Mucosa of descending colon (tissue), 3 donors: ENCODE data around the gene CTSO. TPM values are rescaled to one million over a fixed set of nuclear protein-coding genes. Genes with fewer than 3 reads are reported as not detected.

Experiments
- ATAC-seq: fragments of 200-7000 bp; cut with Tn5 transposase; one replicate; pipeline ENCODE4 v1.9.1; 2020; ENCODE audit warnings: mild to moderate bottlenecking, moderate library complexity
- DNase-seq, 3 donors: peaks; one replicate each; pipeline ENCODE4 v3.0.0-alpha.2; 2020
- H3K36me3 ChIP-seq: fragments of 200-600 bp; one replicate; pipeline ENCODE4 v1.8.0; 2021; ENCODE audit warnings: low read depth, mild to moderate bottlenecking
- H3K4me1 ChIP-seq: fragments of 200-600 bp; one replicate; pipeline ENCODE4 v1.8.0; 2021; ENCODE audit warnings: low read depth, mild to moderate bottlenecking
- H3K4me3 ChIP-seq: fragments of 200-600 bp; one replicate; pipeline ENCODE4 v1.8.0; 2021; ENCODE audit warnings: mild to moderate bottlenecking
- H3K9me3 ChIP-seq: fragments of 200-600 bp; one replicate; pipeline ENCODE4 v1.8.0; 2021; ENCODE audit warnings: mild to moderate bottlenecking
- CTCF ChIP-seq: fragments of 200-600 bp; IDR thresholded peaks from one replicate; pipeline ENCODE4 v1.8.0; 2022; ENCODE audit warnings: antibody characterized with exemption, mild to moderate bottlenecking
- intact Hi-C, 2 donors: fragments of 100-400 bp; cut with DNase I in 1 of 2; cut with micrococcal nuclease in 1 of 2; formaldehyde crosslinking; loops; one replicate each; pipeline versions ENCODE4 v1.11.0 to v1.11.1; 2022; cut with DNase I, micrococcal nuclease
- total RNA-seq, 3 donors: library from RNA; stranded (reverse); fragmentation: NEBNext Ultra II Directional in 2 of 3; extraction: Animal tissue kit (Norgen Biotek cat#: 25700) in 2 of 3; gene quantifications; one replicate each; pipeline versions ENCODE4 v1.2.1 to v1.2.4, GENCODE V29; 2021 to 2023
- donor health status: DM: no; HTN: no; CAD: no; lungs with moderate emphysema.
- donor health status: DM: no; HTN: no; CAD: no.
- donor health status: DM: no; HTN: yes; CAD: no.

CTSO gene
- total RNA-seq, 3 donors from 2014 or later, result 16.3 to 19.0 (median 18.7) TPM

- intact Hi-C loops, result no loop called here
- Histone ChIP-seq H3K4me3 (no peak overlapping the region), H3K4me1 (no peaks in the 10 kb centered on the region), H3K36me3 (no peaks in the 10 kb centered on the region), H3K9me3 (no peaks in the 10 kb centered on the region)
- ATAC-seq (no peak), DNase-seq (no peak)
- no peak for TF ChIP-seq CTCF
These were observed 23.3 kb downstream of the CTSO start for GRCh38 chr4:155930330-155930729.

GRCh38 chr4:155929833-155930232 lies 23.8 kb downstream of the CTSO start:
- H3K36me3 ChIP-seq, result no peaks in the 10 kb centered on the region
- no peaks in the 10 kb centered on the region for H3K4me1 ChIP-seq
- ATAC-seq, result no peak
- no peak for TF ChIP-seq CTCF
- no peak overlapping the region for H3K4me3 ChIP-seq
- DNase-seq, result no peak
- intact Hi-C loops, result no loop called here
- H3K9me3 ChIP-seq, result no peaks in the 10 kb centered on the region

GRCh38 chr4:155924637-155925036 lies 29.0 kb downstream of the CTSO start:
- no peak for DNase-seq
- Histone ChIP-seq H3K9me3 (no peaks in the 10 kb centered on the region), H3K4me3 (no peak overlapping the region), H3K36me3 (no peaks in the 10 kb centered on the region), H3K4me1 (no peaks in the 10 kb centered on the region)
- no peak for ATAC-seq
- no peak for TF ChIP-seq CTCF
- intact Hi-C loops, result no loop called here

- intact Hi-C loops, result no loop called here
- ATAC-seq, result no peak
These were observed 32.1 kb downstream of the CTSO start for GRCh38 chr4:155921597-155921996.

GRCh38 chr4:155914782-155915181 lies 38.9 kb downstream of the CTSO start:
- H3K4me3 ChIP-seq, result no peak overlapping the region
- ATAC-seq (no peak), DNase-seq (no peak)
- intact Hi-C loops, result no loop called here
- no peaks in the 10 kb centered on the region for H3K36me3 ChIP-seq
- no peaks in the 10 kb centered on the region for H3K4me1 ChIP-seq
- no peak for TF ChIP-seq CTCF
- no peaks in the 10 kb centered on the region for H3K9me3 ChIP-seq

More at GRCh38 chr4:155921597-155921996, 32.1 kb downstream of the CTSO start:
- Histone ChIP-seq H3K36me3 (no peaks in the 10 kb centered on the region), H3K4me3 (no peak overlapping the region), H3K9me3 (no peaks in the 10 kb centered on the region), H3K4me1 (no peaks in the 10 kb centered on the region)
- no peak for TF ChIP-seq CTCF
- DNase-seq, result no peak

GRCh38 chr4:155911905-155912304 lies 41.8 kb downstream of the CTSO start:
- H3K9me3 ChIP-seq, result no peaks in the 10 kb centered on the region
- DNase-seq (no peak), ATAC-seq (no peak)
- H3K36me3 ChIP-seq, result no peaks in the 10 kb centered on the region
- intact Hi-C loops, result no loop called here
- TF ChIP-seq CTCF, result no peak
- no peaks in the 10 kb centered on the region for H3K4me1 ChIP-seq
- no peak overlapping the region for H3K4me3 ChIP-seq
